ENCODE results near the gene CCDC89. TPM values are rescaled to one million over a fixed set of nuclear protein-coding genes. Genes with fewer than 3 reads are reported as not detected.
A peak's percentile ranks its signal among the peaks of the same experiment; 100 is the strongest.

The CCDC89 gene
- total RNA-seq, 2 donors from 2014 or later, result 1.4 to 3.6 TPM

GRCh38 chr11:85652786-85653447 is 33.1 kb downstream of the CCDC89 start:
- H3K36me3 ChIP-seq, result no peaks in the 10 kb centered on the region
- no peaks in the 10 kb centered on the region for H3K27me3 ChIP-seq (replicated peaks; ENCODE audit: insufficient read depth)
- no peak overlapping the region for H3K27ac ChIP-seq
- H3K9me3 ChIP-seq, result no peaks in the 10 kb centered on the region
- TF ChIP-seq CTCF (IDR thresholded peaks at IDR 0.05) (no peak), POLR2AphosphoS5 (IDR thresholded peaks at IDR 0.05) (no peak), POLR2A (IDR thresholded peaks at IDR 0.05) (no peak)
- H3K4me3 ChIP-seq, result no peak overlapping the region
- H3K4me1 ChIP-seq (replicated peaks), result no peaks in the 10 kb centered on the region
- WGBS, result 62% methylated on average over 3 of the region's 3 CpGs
- intact Hi-C loops (cut with DNase I), result no loop called here
- no peak for DNase-seq (ENCODE audit: low spot score)

GRCh38 chr11:85651118-85651517 is 34.9 kb downstream of the CCDC89 start:
- no peak for DNase-seq (ENCODE audit: low spot score)
- Histone ChIP-seq H3K36me3 (no peaks in the 10 kb centered on the region), H3K4me1 (replicated peaks) (peaks cover 4% of the 10 kb centered on the region), H3K4me3 (no peak overlapping the region), H3K27me3 (replicated peaks; ENCODE audit: insufficient read depth) (no peaks in the 10 kb centered on the region), H3K9me3 (no peaks in the 10 kb centered on the region), H3K27ac (no peak overlapping the region)
- TF ChIP-seq POLR2A (IDR thresholded peaks at IDR 0.05), result no peak
- no peak for TF ChIP-seq CTCF (IDR thresholded peaks at IDR 0.05)
- TF ChIP-seq POLR2AphosphoS5 (IDR thresholded peaks at IDR 0.05), result no peak
- WGBS, result 93% methylated on average over 1 of the region's 1 CpG
- intact Hi-C loops (cut with DNase I), result no loop called here

GRCh38 chr11:85647604-85648299 is 38.2 kb downstream of the CCDC89 start, which contains the start of gene TMEM126A:
Gene TMEM126A (plus strand): TSS chr11:85647967. CDS start chr11:85650256, 2,289 bp downstream.
- DNase-seq (ENCODE audit: low spot score), result peak; percentile 86
- peaks cover 4% of the 10 kb centered on the region for H3K4me1 ChIP-seq (replicated peaks)
- H3K4me3 ChIP-seq, result peak within 1 kb of the TSS; percentile 47 to 49
- H3K27ac ChIP-seq, result peak within 1 kb of the TSS; percentile 75 to 76
- no peaks in the 10 kb centered on the region for H3K9me3 ChIP-seq
- intact Hi-C loops (cut with DNase I), result loop anchor here (2.0 kb wide), 1 partner anchor 19 kb away; the partner anchor contains the start of gene TMEM126B
- H3K27me3 ChIP-seq (replicated peaks; ENCODE audit: insufficient read depth), result no peaks in the 10 kb centered on the region
- TF ChIP-seq POLR2AphosphoS5 (IDR thresholded peaks at IDR 0.05), result peak; percentile 93
- peak in 2 of 4 experiments; percentile 14 to 23 for TF ChIP-seq CTCF (IDR thresholded peaks at IDR 0.05)
- TF ChIP-seq POLR2A (IDR thresholded peaks at IDR 0.05), result peak; percentile 79
- H3K36me3 ChIP-seq, result no peaks in the 10 kb centered on the region
- under 1% methylated on average over 33 of the region's 33 CpGs for WGBS

- H3K36me3 ChIP-seq, result no peaks in the 10 kb centered on the region
- no peaks in the 10 kb centered on the region for H3K27me3 ChIP-seq (replicated peaks; ENCODE audit: insufficient read depth)
- H3K4me3 ChIP-seq, result peak overlapping the region; percentile 47 to 49
- no peak for DNase-seq (ENCODE audit: low spot score)
- intact Hi-C loops (cut with DNase I), result loop anchor here (2.0 kb wide), 1 partner anchor 18 kb away; the partner anchor contains the start of gene TMEM126B
- TF ChIP-seq POLR2AphosphoS5 (IDR thresholded peaks at IDR 0.05) (no peak), POLR2A (IDR thresholded peaks at IDR 0.05) (no peak), CTCF (IDR thresholded peaks at IDR 0.05) (no peak)
- WGBS, result 26% methylated on average over 2 of the region's 2 CpGs
- peaks cover 4% of the 10 kb centered on the region for H3K4me1 ChIP-seq (replicated peaks)
- H3K27ac ChIP-seq, result peak overlapping the region; percentile 75 to 76
- no peaks in the 10 kb centered on the region for H3K9me3 ChIP-seq
These were observed 38.9 kb downstream of the CCDC89 start for GRCh38 chr11:85647078-85647477.

All from prostate gland (tissue), 2 donors.